GM23338 (cell line): ENCODE data around the gene GRID2. TPM values are rescaled to one million over a fixed set of nuclear protein-coding genes. Genes with fewer than 3 reads are reported as not detected.

ENCODE experiments used
- ATAC-seq: fragments of 200-7000 bp; cut with Tn5 transposase; 3 replicates; pipeline ENCODE4 v1.9.1; 2020
- DNase-seq: peaks from one replicate; pipeline ENCODE4 v3.0.0-alpha.2; 2015; ENCODE audit warnings: low spot score
- H2AFZ ChIP-seq: fragments of 200-600 bp; sonication (generic); 2 replicates; pipeline ENCODE4 v1.8.0; 2016; ENCODE audit warnings: antibody characterized with exemption, mild to moderate bottlenecking, moderate library complexity
- H3F3A ChIP-seq: fragments of 200-600 bp; sonication (generic); replicated peaks from 2 replicates; pipeline ENCODE4 v1.8.0; 2017; ENCODE audit warnings: antibody characterized with exemption, mixed run types, low read depth
- H3K27ac ChIP-seq: fragments of 200-600 bp; sonication (generic); 2 replicates; pipeline ENCODE4 v1.6.1; 2016; ENCODE audit warnings: low read depth
- H3K27me3 ChIP-seq: fragments of 200-600 bp; sonication (generic); 2 replicates; pipeline ENCODE4 v1.8.0; 2016; ENCODE audit warnings: mild to moderate bottlenecking, mixed run types, moderate library complexity; ENCODE audit not compliant: insufficient read depth
- H3K36me3 ChIP-seq: fragments of 200-600 bp; sonication (generic); 2 replicates; pipeline ENCODE4 v1.8.0; 2016; ENCODE audit warnings: mild to moderate bottlenecking; ENCODE audit not compliant: insufficient read depth
- H3K4me1 ChIP-seq: fragments of 200-600 bp; sonication (generic); 2 replicates; pipeline ENCODE4 v1.8.0; 2016; ENCODE audit warnings: mild to moderate bottlenecking, moderate library complexity; ENCODE audit not compliant: insufficient read depth
- H3K4me2 ChIP-seq: fragments of 200-600 bp; sonication (generic); 2 replicates; pipeline ENCODE4 v1.7.1; 2017; ENCODE audit warnings: mixed run types
- H3K4me3 ChIP-seq: fragments of 200-600 bp; sonication (generic); 2 replicates; pipeline ENCODE4 v1.6.1; 2016; ENCODE audit warnings: mixed run types
- H3K79me2 ChIP-seq: fragments of 200-600 bp; sonication (generic); replicated peaks from 2 replicates; pipeline ENCODE4 v1.8.0; 2017; ENCODE audit warnings: mild to moderate bottlenecking; ENCODE audit not compliant: insufficient read depth
- H3K9me2 ChIP-seq: fragments of 200-600 bp; sonication (generic); 2 replicates; pipeline ENCODE4 v1.8.0; 2017; ENCODE audit not compliant: insufficient read depth
- H4K20me1 ChIP-seq: fragments of 200-600 bp; sonication (generic); replicated peaks from 2 replicates; pipeline ENCODE4 v1.8.0; 2017; ENCODE audit warnings: mild to moderate bottlenecking; ENCODE audit not compliant: insufficient read depth
- H3K27ac Mint-ChIP-seq: 2 replicates; pipeline ENCODE4 v1.8.0; 2020; ENCODE audit warnings: inconsistent platforms, mild to moderate bottlenecking, moderate library complexity, mixed read lengths
- H3K27me3 Mint-ChIP-seq: 3 replicates; pipeline ENCODE4 v1.8.0; 2022; ENCODE audit warnings: low read depth, mild to moderate bottlenecking, moderate library complexity, mixed read lengths, inconsistent platforms; ENCODE audit not compliant: insufficient read depth, poor library complexity
- H3K36me3 Mint-ChIP-seq: 3 replicates; pipeline ENCODE4 v1.8.0; 2021; ENCODE audit warnings: low read depth, mild to moderate bottlenecking, inconsistent platforms, moderate library complexity, mixed read lengths
- H3K4me1 Mint-ChIP-seq: 3 replicates; pipeline ENCODE4 v1.8.0; 2020; ENCODE audit warnings: mild to moderate bottlenecking, inconsistent platforms, mixed read lengths
- H3K4me3 Mint-ChIP-seq: 3 replicates; pipeline ENCODE4 v1.8.0; 2021; ENCODE audit warnings: moderate library complexity, mild to moderate bottlenecking, inconsistent platforms, mixed read lengths
- H3K9me3 Mint-ChIP-seq: 3 replicates; pipeline ENCODE4 v1.8.0; 2020; ENCODE audit warnings: moderate library complexity, mild to moderate bottlenecking, inconsistent platforms, mixed read lengths
- CREB1 ChIP-seq: fragments of 250-450 bp; sonication (Bioruptor Pico); IDR thresholded peaks from 2 replicates; pipeline ENCODE4 v1.5.0; 2020; ENCODE audit warnings: low read depth, mild to moderate bottlenecking, moderate library complexity
- EZH2 ChIP-seq: fragments of 200-600 bp; sonication (generic); IDR thresholded peaks from one replicate; pipeline ENCODE4 v1.8.0; 2017; ENCODE audit warnings: antibody characterized with exemption, mild to moderate bottlenecking, low read depth; ENCODE audit not compliant: unreplicated experiment
- EZH2phosphoT487 ChIP-seq: fragments of 200-600 bp; sonication (generic); IDR thresholded peaks from one replicate; pipeline ENCODE4 v1.8.1; 2018; ENCODE audit warnings: antibody characterized with exemption; ENCODE audit not compliant: unreplicated experiment
- JUNB ChIP-seq: IDR thresholded peaks from one replicate; pipeline ENCODE4 v1.6.1; 2016; ENCODE audit warnings: antibody characterized with exemption; ENCODE audit not compliant: unreplicated experiment
- NANOG ChIP-seq: IDR thresholded peaks from 2 replicates; pipeline ENCODE4 v1.6.1; 2016; ENCODE audit warnings: antibody characterized with exemption, borderline replicate concordance
- POLR2AphosphoS5 ChIP-seq: IDR thresholded peaks from 2 replicates; pipeline ENCODE4 v1.6.1; 2016; ENCODE audit warnings: antibody characterized with exemption, low read depth
- ZNF331 ChIP-seq: fragments of 250-450 bp; sonication (Bioruptor Pico); IDR thresholded peaks from 2 replicates; pipeline ENCODE4 v1.5.0; 2020; ENCODE audit warnings: low read depth, mild to moderate bottlenecking, moderate library complexity
- polyA plus RNA-seq: library from polyadenylated mRNA; unstranded; fragments of >200 nt; fragmentation: Nextera tagmentation; extraction: Ambion mirVana; gene quantifications from 2 replicates; pipeline ENCODE4 v1.2.1, GENCODE V29; 2016
- total RNA-seq: library from RNA; depleted of rRNA; stranded (reverse); fragments of >200 nt; shearing (Covaris generic); gene quantifications from 2 replicates; pipeline ENCODE4 v1.2.3, GENCODE V29; 2014
- TF ChIP-seq, protein P1 (sequence below): IDR thresholded peaks from 2 replicates; pipeline ENCODE4 v1.6.1; 2016; ENCODE audit warnings: antibody characterized with exemption
- TF ChIP-seq, protein P2 (sequence below): IDR thresholded peaks from one replicate; pipeline ENCODE4 v1.6.1; 2018; ENCODE audit warnings: antibody characterized with exemption; ENCODE audit not compliant: unreplicated experiment
- TF ChIP-seq, protein P3 (sequence below), 2 experiments: fragments of 200-600 bp in 1 of 2; sonication (generic) in 1 of 2; conservative IDR thresholded peaks; 2 replicates each; pipeline versions ENCODE4 v1.5.1 to v1.6.1; 2016 to 2017; ENCODE audit warnings: antibody characterized with exemption in 2 of 2, low read depth in 2 of 2, mild to moderate bottlenecking in 2 of 2, moderate library complexity in 1 of 2

Gene GRID2
- total and polyA plus RNA-seq, 2 experiments from 2014 or later: 19.9 to 65.4 TPM

DNA sequence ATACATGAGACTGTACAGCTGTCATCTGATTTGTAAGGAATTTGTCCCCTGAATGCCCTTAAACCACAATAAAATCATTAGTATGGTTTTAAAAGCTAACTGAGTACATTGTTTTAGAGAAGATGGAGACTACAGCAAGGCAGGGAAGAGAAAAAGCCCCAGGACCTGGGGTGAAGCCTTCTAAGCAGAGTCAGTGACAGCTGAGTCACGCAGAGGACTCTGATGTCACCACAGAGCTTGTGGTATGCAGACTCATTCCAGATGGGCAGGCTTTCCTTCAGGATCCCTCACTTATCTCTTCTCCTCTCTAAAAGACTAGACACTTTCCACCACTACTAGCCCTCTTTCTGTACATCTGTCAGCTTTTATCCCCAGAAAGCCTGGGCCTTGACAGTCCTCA is 1427.7 kb downstream of the GRID2 start:
- no peaks in the 10 kb centered on the region for H3K79me2 ChIP-seq
- peak; percentile 19 for DNase-seq
- no peaks in the 10 kb centered on the region for H3K27me3 ChIP-seq
- H2AFZ ChIP-seq: no peak overlapping the region
- peak overlapping the region; percentile 45; the same call in 1 of the 2 replicates for H3K4me2 ChIP-seq
- H3K4me3 Mint-ChIP-seq: no peak overlapping the region
- peaks cover 41% of the 10 kb centered on the region for H3K4me1 Mint-ChIP-seq
- peaks cover 3% of the 10 kb centered on the region; the same call in 1 of the 2 replicates for H3K36me3 ChIP-seq
- H3K27ac ChIP-seq: no peak overlapping the region
- H3K4me1 ChIP-seq: peaks cover 48% of the 10 kb centered on the region
- no peaks in the 10 kb centered on the region for H3F3A ChIP-seq
- H3K4me3 ChIP-seq: no peak overlapping the region
- no peak overlapping the region for H3K27ac Mint-ChIP-seq
- H3K27me3 Mint-ChIP-seq: peaks cover 4% of the 10 kb centered on the region
- no peaks in the 10 kb centered on the region for H3K9me3 Mint-ChIP-seq
- TF ChIP-seq ZNF331 (CRISPR knock-in tag) (no peak), CREB1 (no peak), EZH2 (no peak), EZH2phosphoT487 (no peak), NANOG (no peak), POLR2AphosphoS5 (no peak), JUNB (no peak)
- TF ChIP-seq, protein P1, sequence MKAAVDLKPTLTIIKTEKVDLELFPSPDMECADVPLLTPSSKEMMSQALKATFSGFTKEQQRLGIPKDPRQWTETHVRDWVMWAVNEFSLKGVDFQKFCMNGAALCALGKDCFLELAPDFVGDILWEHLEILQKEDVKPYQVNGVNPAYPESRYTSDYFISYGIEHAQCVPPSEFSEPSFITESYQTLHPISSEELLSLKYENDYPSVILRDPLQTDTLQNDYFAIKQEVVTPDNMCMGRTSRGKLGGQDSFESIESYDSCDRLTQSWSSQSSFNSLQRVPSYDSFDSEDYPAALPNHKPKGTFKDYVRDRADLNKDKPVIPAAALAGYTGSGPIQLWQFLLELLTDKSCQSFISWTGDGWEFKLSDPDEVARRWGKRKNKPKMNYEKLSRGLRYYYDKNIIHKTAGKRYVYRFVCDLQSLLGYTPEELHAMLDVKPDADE: no peak
- TF ChIP-seq, protein P2, sequence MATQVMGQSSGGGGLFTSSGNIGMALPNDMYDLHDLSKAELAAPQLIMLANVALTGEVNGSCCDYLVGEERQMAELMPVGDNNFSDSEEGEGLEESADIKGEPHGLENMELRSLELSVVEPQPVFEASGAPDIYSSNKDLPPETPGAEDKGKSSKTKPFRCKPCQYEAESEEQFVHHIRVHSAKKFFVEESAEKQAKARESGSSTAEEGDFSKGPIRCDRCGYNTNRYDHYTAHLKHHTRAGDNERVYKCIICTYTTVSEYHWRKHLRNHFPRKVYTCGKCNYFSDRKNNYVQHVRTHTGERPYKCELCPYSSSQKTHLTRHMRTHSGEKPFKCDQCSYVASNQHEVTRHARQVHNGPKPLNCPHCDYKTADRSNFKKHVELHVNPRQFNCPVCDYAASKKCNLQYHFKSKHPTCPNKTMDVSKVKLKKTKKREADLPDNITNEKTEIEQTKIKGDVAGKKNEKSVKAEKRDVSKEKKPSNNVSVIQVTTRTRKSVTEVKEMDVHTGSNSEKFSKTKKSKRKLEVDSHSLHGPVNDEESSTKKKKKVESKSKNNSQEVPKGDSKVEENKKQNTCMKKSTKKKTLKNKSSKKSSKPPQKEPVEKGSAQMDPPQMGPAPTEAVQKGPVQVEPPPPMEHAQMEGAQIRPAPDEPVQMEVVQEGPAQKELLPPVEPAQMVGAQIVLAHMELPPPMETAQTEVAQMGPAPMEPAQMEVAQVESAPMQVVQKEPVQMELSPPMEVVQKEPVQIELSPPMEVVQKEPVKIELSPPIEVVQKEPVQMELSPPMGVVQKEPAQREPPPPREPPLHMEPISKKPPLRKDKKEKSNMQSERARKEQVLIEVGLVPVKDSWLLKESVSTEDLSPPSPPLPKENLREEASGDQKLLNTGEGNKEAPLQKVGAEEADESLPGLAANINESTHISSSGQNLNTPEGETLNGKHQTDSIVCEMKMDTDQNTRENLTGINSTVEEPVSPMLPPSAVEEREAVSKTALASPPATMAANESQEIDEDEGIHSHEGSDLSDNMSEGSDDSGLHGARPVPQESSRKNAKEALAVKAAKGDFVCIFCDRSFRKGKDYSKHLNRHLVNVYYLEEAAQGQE: no peak
- TF ChIP-seq, protein P3, sequence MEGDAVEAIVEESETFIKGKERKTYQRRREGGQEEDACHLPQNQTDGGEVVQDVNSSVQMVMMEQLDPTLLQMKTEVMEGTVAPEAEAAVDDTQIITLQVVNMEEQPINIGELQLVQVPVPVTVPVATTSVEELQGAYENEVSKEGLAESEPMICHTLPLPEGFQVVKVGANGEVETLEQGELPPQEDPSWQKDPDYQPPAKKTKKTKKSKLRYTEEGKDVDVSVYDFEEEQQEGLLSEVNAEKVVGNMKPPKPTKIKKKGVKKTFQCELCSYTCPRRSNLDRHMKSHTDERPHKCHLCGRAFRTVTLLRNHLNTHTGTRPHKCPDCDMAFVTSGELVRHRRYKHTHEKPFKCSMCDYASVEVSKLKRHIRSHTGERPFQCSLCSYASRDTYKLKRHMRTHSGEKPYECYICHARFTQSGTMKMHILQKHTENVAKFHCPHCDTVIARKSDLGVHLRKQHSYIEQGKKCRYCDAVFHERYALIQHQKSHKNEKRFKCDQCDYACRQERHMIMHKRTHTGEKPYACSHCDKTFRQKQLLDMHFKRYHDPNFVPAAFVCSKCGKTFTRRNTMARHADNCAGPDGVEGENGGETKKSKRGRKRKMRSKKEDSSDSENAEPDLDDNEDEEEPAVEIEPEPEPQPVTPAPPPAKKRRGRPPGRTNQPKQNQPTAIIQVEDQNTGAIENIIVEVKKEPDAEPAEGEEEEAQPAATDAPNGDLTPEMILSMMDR (conservative IDR thresholded peaks at IDR 0.05; ENCODE audit: low read depth in 2 of 2): no peak
- peak; percentile 56; the same call in 2 of the 3 replicates for ATAC-seq
- H3K9me2 ChIP-seq: no peaks in the 10 kb centered on the region
- no peaks in the 10 kb centered on the region for H3K36me3 Mint-ChIP-seq
- H4K20me1 ChIP-seq: 0 out of 2 replicates have a peak, but pooled peaks cover 3% of the 10 kb centered on the region
